HG03135 (cell line): Measurements from ENCODE around the gene NUAK2.
"Not testable (repeated sequence)": the region's sequence is repeated elsewhere in the genome, so short reads cannot be mapped to it uniquely, and the experiment has no call there.

Source experiments
- ATAC-seq: cut with Tn5 transposase; IDR thresholded peaks from one replicate; pipeline ENCODE4 v1.9.1; 2021; ENCODE audit warnings: mild to moderate bottlenecking, moderate library complexity; ENCODE audit not compliant: unreplicated experiment

Gene NUAK2

DNA sequence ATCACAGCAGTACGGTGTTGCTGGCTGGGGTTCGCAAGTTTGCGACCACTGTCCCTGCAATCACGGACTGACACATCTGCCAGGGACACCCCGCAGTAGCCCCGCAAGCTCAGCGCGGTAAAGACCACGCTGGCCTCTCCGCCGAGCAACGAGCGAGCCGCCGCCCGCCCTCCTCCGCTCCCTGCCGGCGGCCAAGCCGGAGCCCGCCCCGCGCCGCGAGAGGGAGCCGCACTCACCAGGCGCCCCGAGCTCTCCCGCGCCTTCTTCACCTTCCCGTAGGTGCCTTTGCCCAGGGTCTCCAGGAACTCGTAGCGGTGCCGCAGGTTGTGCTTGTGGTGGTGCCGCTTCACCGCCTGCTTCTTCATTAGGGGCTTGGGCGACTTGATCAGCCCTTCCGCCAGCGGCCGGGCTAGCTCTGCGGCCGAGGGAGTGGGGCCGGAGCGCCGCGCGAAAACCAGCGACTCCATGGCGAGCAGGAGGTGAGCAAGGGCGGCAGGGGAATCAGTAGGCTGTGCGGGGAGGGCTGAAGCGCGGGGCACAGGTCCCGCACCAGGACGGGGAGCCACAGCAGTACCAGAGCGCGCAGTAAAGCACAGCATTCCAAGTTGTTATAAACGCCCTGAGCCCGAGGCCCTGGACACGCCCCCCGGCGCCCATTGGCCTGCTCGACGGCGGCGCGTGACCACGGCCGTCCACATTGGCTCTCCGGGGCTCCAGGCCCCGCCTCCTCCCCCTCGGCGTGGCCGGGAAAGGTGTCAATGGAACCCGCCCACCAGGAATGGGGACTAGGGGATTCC, at the start of gene NUAK2:
Gene NUAK2 (minus strand): TSS at position 584 of the 797 bp plus-strand sequence. CDS start 117 bp downstream, at position 467.
- no peak for ATAC-seq

DNA sequence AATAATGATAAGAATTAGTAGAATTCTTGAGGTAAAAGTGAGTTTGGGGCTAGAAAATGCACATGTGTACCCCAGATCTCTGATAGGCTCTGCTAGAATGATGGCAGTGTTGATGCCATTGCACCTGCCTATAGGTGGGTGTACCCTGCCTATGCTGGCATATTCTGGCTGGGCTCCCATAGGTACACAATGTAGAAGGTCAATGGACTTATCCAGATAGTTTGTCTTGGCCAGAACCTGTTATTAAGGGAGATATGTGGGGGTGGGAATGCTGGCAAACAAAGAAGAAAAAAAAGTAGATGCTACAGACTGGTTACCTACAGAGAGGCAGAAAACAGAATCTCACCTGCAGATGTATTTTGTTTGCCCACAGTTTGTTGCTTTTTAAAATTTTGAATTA, 49.2 kb upstream of the NUAK2 start:
- ATAC-seq: no peak

DNA sequence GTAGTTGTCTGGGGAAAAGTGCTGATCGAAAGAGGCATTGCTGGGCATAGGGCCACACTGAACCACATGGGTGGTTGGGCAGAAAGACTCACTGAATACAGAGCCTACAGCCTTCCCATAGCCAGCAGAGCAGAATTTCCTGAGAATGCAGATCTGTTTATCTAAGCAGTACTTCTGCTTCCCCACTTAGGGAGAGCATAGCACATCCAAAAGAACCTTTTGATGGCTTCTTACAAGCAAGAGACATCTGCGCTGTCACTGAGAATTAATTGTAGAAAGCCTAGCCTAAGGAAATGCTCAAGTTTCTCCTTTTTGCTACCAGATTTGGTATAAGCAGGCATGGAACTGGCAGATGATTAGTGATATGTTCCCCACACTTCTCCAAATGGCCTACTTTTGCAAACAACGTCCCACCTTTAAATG, 48.2 kb upstream of the NUAK2 start:
- ATAC-seq: no peak

DNA sequence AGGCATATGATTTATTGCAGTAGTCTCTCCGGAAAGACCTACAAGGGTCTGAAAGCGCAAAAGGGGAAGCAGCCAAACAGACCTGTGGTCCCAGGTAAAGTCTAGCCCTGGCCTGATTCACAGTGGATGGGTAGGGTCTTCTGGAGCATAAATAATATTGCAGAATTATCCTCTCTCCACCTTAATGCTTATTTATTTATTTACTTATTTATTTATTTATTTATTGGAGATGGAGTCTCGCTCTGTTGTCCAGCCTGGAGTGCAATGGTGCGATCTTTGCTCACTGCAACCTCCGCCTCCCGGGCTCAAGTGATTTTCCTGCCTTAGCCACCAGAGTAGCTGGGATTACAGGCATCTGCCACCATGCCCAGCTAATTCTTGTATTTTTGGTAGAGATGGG, 46.9 kb upstream of the NUAK2 start:
- no peak for ATAC-seq

DNA sequence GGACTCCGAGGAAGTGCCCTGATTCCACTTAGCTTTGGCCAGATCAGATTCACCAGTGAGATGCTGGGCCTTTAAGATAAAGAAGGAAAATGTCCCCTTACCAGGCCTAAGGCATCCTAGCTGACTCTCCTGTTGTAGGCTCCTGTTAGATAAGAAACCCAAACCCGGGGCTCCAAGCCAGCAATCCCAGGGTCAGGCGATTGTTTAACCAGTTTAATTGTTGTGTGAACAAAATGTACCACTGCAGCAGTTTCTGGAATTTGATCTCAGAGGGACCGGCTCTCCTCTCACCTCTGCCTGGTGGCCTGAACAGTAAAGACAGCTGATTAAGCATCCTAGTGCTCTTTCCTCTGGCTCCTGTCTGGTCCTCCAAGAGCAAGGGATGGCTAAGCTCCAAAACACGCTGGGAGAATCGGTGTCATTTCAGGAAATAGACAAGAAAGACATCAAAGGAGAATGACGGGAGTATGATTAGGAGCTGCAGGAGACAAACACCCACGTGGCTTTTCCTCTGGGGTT, 44.5 kb upstream of the NUAK2 start:
- ATAC-seq: no peak

DNA sequence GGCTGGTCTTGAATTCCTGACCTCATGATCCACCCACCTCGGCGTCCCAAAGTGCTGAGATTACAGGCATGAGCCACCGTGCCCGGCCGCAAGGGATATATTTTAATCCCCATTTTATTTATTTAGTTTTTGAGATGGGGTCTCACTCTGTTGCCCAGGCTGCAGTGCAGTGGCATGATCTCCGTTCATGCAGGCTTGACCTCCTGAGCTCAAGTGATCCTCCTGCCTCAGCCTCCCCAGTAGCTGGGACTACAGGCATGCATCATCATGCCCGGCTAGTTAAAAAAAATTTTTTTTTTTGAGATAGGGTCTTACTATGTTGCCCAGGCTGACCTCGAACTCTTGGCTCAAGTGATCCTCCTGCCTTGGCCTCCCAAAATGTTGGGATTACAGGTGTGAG, 43.5 kb upstream of the NUAK2 start:
- not testable (repeated sequence) for ATAC-seq

DNA sequence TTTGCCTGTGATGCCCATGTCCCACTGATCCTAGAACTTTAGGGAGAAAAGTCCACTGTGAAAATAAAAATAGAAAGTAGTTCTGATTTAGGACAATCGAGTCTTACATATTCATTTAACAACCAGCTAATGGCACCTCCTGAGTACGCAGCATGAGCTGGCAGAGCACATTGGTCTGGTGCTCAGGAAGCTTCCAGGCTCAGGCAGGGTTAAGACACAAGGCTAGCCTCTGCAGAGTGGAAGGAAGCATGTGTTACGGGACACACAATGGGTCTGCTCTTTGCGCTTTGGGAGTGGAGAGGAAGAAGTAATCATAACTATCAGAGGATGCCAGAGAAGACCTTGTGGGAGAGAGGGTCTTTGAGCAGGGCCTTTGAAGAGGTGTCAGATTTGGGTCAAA, 39.3 kb upstream of the NUAK2 start:
- no peak for ATAC-seq

DNA sequence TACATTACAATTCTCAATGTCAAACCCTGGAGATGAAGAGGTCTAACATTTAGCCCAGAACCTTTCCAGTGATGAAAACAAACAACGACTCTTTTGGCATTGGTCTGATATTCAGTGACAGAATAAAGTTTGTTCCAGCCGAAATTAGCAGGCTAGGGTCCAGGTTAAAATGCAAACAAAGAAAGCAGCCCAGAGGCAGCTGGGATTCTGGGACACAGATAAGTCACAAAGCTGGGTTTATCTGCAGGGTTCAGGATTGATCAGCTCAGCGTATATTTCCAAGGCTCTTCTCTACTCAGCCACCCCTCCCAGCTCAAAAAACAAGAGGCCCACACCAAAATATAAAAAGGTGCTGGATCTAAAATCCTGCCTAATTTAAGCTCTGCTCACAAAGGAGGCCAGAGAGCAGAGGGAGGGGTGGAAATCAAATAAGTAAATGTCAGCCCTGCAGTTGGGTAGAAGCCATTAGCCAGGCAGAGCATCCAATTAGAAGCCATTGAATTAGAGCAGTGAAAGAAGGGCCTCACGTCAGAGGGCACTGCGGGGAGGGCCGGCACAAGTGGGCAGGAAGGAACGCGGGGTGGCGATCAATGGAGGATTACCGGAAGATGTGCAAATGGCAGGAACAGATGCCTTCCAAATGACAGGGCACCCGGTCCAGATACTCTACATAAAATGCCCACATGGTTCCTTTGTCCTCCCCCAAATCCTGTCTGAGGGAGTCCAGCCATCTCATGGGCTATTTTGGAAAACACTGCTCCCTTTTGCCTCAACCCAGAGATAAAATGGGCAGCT, 38.4 kb upstream of the NUAK2 start:
- no peak for ATAC-seq

DNA sequence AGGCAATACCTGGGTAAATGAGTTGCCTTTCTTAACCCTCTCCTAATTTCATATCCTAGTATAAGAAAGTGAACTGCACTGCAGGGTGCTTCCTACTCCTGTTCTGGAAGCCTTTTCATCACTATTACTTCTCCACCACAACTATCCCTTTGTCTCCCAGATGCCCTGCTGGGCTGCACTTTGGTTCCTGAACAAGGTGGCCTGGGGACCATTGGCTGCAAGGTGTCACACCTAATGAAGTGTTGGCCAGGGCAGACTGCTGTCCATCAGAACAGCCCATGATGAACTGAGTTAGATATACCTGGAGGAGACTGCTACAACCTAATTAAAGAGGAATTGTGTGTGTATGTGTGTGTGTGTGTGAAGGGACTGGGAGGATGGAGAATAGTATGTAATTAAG, 37.0 kb upstream of the NUAK2 start:
- ATAC-seq: no peak

DNA sequence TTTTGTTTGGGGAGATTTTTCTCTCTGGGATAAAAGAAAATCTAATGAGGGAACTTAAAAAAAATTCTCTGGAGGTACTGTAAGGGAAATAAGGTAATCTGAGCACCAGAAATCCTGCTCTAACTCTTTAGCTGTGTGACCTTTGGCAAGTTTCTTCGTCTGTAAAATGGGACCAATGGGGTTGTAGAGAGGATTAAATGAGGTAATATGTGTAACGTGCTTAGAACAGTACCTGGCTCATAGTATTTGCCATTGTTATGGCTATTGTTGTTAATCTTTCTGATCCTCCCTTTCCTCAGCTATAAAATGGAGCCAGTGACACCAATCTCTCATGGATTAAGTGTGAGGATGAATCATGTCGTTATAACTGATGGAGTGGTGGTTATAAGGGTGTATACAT, 36.0 kb upstream of the NUAK2 start:
- no peak for ATAC-seq

DNA sequence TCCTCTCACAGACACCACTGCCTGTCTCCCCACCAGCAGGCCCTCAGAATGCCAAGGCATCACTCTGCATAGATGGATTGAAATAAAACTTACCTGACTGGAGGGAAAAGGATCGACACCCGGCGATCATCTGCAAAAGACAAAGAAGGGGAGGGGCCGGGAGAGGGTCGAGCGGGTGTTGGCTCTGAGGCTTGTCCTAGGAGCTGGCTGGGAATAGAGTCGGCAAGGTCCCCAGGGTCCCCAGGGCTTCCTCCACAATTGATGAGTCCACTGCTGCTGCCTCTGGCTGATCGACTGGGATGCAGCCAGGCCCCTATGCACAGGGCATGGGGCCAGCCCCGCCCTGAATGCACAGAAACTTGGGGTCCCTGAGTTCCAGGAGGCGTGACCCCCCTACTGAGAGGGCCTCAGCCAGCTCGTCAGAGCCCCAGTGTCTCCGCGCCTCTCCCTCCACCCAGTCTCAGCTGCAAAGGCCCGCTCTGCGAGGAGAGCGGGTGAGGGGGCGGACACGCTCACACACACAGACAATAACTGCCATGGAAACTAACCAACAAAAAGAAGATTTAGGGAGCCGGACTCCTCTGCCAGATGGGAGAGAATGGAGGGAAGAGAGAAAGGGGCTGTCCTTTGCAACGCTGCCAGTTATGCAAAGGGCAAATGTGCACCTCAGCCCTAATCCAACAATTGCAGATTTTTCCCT, 35.0 kb upstream of the NUAK2 start, which contains the start of gene KLHDC8A:
Gene KLHDC8A (minus strand): TSS at position 483 of the 700 bp plus-strand sequence. CDS start 13,318 bp downstream, outside the sequence.
- no peak for ATAC-seq

DNA sequence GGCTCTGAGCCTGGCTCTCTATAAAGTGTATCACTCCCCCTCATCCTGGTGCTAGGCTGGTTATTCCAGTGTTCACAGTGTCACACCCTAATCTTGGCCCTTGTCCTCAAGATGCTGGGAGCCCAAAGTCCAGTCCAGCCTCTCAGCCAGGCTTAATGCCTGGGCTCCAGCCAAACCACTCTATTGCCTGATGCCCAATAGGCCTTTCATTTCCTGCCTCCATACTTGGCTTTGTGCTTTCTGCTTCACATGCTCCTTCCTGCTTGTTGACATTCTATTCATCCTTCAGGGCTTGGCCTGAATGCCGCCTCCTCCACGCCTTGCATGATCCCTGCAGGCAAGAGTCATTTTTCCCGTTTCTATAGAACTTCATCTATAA, 33.5 kb upstream of the NUAK2 start:
- no peak for ATAC-seq

DNA sequence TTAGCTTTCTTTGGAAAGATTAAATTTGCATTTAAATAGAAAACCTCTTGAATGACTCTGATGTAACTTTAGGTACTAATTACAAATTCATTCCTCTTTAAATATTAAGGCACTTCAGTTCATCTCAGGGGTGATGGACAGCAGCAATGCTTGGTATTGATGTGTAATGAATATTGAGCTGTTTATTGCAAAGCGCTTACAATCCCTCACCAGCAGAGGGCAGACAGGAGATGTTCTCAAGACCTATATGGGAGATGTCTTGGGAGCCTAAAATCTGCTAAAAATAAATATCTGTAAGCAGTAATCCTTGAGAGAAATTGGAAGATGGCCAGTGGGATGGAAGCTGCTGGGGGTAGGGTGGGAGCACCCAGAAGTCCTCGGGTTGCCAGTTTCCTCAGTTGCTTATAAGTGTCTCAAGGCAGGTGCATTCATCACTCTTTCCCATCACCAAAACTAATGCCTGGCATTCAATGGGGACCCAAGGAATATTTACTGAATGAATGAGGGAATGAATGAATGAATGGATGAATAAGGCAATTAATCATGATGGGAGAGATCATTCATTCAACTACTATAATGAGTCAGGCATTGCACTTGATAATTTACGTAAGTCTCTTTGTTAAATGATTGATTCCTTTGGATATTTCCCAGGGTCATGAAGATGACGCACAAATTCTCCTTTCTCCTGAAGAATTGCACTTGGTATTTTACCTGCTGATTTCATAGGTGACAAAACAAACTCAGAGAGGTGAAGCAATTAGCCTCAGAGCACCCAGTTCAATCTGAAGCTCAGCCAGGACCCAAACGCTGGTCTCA, 32.9 kb upstream of the NUAK2 start:
- no peak for ATAC-seq

DNA sequence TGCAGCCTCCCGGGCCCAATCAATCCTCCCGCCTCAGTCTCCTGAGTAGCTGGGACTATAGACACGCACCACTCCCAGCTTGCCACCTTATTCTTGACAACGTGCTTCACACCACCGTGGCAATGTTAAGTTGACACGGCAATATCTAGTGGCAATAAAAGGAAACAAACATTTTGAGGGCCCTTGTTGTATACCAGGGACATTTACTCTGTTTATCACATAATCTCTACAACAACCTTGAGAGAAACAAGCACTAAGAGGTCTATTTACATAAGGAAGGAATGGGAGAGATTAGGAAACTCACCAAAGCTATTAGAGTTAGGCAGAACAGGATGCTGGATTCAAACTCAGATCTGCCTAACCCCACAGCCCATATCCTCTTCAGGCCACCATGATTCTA, 32.1 kb upstream of the NUAK2 start:
- no peak for ATAC-seq

DNA sequence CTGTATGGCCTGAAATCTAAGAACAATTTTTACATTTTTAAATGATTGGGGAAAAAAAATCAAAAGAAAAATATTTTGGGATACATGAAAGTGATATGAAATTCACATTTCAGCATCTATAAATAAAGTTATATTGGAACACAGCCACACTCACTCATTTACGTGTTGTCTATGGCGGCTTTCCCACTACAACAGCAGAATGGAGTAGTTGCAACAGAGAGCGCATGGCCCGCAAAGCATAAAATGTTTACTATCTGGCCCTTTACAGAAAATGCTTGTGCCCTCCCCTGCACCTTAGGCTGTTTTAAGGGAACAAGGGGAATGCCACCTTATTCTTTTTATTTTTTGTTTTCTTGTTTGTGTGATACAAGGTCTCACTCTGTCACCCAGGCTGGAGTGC, 31.6 kb upstream of the NUAK2 start:
- no peak for ATAC-seq

DNA sequence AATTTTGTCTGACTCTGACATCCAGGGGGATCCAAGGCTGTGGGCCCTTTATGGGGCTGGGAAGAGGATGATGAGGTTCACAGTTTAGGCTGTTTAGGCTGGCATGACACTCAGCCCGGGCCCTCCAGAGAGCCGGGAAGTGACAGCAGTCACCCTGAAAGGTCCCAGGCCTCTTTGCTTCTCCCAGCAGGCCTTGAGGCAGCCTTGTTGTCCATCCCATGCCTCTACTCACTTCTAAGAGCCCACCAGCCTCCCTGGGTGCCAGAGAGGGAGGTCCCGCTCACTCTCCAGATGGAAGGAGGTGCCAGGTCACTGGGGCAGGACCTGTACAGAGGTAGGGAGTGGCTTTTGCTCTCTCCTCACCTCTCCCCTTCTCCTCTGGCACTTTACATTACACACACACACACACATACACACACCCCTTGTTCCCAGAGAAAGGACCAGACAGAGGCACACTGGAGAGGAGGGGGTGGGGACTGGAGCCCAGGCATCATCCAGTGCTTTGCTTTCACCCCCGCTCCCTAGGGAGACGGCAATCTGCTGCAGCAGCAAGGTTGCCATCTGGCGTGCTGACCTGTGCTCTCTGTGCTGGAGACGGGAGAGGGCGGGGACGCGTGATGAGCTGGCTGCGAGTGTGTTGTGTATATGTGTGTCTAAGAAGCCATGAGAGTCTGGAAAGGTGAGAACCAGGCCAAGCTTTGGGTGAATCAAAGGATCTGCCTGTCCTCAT, 30.6 kb upstream of the NUAK2 start:
- ATAC-seq: no peak

DNA sequence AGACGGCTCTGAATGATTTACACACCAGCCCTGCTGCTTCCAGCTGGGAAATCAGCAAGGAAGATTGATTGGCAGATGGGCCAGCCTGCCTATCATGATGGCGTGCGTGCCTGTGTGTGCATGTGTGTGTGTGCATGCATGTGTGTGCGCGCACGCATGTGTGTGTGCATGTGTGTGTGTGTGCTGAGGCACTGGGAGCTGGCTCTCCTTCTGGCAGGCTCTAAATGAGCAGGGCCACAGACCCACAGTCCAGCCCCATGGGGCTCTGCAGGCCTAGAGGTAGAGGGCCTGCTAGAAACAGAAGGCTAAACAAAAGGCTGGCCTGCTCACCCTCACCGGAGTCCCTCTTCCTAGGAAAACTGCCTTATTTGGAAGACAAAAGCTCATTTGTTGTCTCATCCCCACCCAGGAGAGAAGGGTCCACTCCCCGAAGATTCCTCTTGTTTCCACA, 29.2 kb upstream of the NUAK2 start:
- ATAC-seq: no peak

DNA sequence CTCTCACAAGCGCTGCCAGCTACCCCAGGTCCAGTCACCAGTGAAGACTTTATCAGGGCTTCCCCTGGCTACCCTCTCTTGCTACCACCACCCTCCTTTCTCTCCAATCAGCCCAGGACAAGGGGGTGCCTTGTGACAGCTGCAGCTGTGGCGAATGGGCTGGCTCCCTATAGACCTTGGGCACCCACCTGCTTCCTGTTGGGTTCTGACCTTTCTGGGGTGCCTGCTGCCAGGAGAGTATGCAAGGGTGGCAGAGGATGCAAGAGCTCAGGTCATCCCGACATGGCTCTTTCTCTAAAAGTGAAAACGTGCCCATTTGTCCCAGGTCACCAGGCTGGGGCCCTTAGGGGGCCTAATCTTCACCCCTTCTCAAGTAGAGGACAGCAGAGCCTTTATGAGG, 28.6 kb upstream of the NUAK2 start:
- ATAC-seq: no peak

DNA sequence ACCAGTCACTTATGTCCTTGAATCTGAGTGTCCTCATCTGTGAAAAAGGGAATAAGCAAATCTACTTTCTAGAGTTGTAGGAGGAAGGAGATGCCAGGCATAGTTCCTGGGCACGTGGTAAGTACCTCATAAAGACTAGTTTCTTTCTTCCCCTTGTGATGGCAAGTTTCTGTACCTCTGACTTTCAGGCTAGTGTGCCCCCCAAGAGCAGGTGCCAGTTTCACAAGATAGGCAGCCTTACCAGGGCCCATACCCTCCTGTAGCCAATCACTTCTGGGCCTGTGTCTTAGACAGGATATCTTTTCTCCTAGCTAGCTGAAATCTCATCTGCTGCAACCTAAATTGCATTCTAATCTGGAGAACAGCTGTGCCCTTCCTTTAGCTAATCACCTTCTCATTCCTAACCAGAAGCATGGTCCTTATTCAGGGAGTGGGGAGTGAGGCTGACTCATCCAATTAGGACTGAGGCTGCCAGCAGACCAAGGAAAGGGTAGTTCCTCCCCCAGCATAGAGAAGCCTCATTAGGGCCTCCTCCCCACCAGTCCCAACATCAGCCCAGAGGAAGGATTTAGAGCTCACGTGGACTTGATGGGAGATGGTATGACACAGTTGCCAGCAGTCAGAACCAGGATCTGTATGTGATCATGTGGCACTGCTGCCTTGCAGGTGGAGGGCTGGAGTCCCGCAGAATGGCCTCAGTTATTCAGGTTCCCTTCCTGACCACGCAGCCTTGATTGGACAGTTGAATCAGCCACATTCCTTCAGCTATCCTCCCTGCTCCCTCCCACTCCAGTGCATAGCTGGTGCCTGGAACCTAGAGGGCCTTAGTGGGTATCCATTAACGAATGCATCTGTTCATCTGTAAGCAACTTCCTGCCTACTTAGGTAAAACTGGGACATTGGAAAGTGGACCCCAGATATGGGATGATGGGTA, 27.3 kb upstream of the NUAK2 start:
- no peak for ATAC-seq
